ENCODE data around the gene NCBP3.

DNA sequence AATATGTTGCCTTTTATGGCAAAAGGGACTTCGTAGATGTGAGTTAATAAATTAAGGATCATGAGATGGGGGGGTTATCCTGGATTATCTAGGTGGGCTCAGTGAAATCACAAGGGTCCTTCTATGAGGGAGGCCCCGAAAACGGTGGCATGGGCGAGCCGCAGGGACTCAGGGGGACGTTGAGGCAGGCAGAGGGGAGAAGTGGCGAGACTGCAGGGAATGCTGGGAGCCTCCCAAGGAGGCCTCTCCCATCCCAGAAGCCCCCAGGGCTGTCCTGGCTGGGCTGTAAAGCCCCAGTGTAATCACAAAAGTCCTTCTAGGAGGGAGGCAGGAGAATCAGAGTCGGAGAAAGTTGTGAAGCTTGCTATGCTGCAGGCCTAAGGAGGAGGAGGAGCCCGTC is 80.1 kb downstream of the NCBP3 start:
- no peak for TF ChIP-seq POLR2A (IDR thresholded peaks at IDR 0.05; ENCODE audit: low read depth, low read length)
- no peak for TF ChIP-seq SPI1 (IDR thresholded peaks at IDR 0.05; ENCODE audit: low read depth, low read length)
- TF ChIP-seq POLR2AphosphoS5 (IDR thresholded peaks at IDR 0.05; ENCODE audit: low read depth, low read length), result no peak
- TF ChIP-seq PAX5 (IDR thresholded peaks at IDR 0.05; ENCODE audit: insufficient read depth, low read length, severe bottlenecking), result no peak
- TF ChIP-seq TAF1 (IDR thresholded peaks at IDR 0.05; ENCODE audit: low read depth, low read length), result no peak
- no peak for TF ChIP-seq POU2F2 (IDR thresholded peaks at IDR 0.05; ENCODE audit: low read depth, low read length)
